ENCODE measurements around the gene CCDC83. TPM values are rescaled to one million over a fixed set of nuclear protein-coding genes. Genes with fewer than 3 reads are reported as not detected.

CCDC83 gene
- total RNA-seq, 4 donors from 2014 or later, result not detected

- Histone ChIP-seq H3K4me1 (no peaks in the 10 kb centered on the region), H3K27ac (no peak overlapping the region), H3K4me3 (no peak overlapping the region), H3K9me3 (no peaks in the 10 kb centered on the region), H3K36me3 (no peaks in the 10 kb centered on the region), H3K27me3 (no peaks in the 10 kb centered on the region)
- no peak for TF ChIP-seq EP300 (IDR thresholded peaks at IDR 0.05)
- WGBS, result 82% methylated on average over 3 of the region's 3 CpGs
- no peak for DNase-seq (ENCODE audit: low spot score in 2 of 2)
Observed at GRCh38 chr11:85902353-85902752, 47.2 kb downstream of the CCDC83 start.

- DNase-seq (ENCODE audit: low spot score in 2 of 2), result no peak
- Histone ChIP-seq H3K4me1 (no peaks in the 10 kb centered on the region), H3K9me3 (no peaks in the 10 kb centered on the region), H3K36me3 (no peaks in the 10 kb centered on the region), H3K27ac (no peak overlapping the region), H3K4me3 (no peak overlapping the region), H3K27me3 (no peaks in the 10 kb centered on the region)
- TF ChIP-seq CTCF (IDR thresholded peaks at IDR 0.05), result no peak
- TF ChIP-seq EP300 (IDR thresholded peaks at IDR 0.05), result no peak
- no peak for TF ChIP-seq POLR2AphosphoS5 (IDR thresholded peaks at IDR 0.05)
- no peak for TF ChIP-seq POLR2A (IDR thresholded peaks at IDR 0.05)
- WGBS, result 90% methylated on average over 4 of the region's 4 CpGs
Observed at GRCh38 chr11:85903406-85903805, 48.2 kb downstream of the CCDC83 start.

- no peaks in the 10 kb centered on the region for H3K27me3 ChIP-seq
- no peaks in the 10 kb centered on the region for H3K4me1 ChIP-seq
- DNase-seq (ENCODE audit: low spot score in 2 of 2), result no peak
- no peaks in the 10 kb centered on the region for H3K36me3 ChIP-seq
- no peak overlapping the region for H3K27ac ChIP-seq
- H3K9me3 ChIP-seq, result no peaks in the 10 kb centered on the region
- no peak overlapping the region for H3K4me3 ChIP-seq
- no peak for TF ChIP-seq EP300 (IDR thresholded peaks at IDR 0.05)
- TF ChIP-seq CTCF (IDR thresholded peaks at IDR 0.05), result no peak
- WGBS, result 95% methylated on average over 3 of the region's 3 CpGs
Observed at GRCh38 chr11:85903811-85904210, 48.6 kb downstream of the CCDC83 start.

GRCh38 chr11:85912414-85912813, 57.2 kb downstream of the CCDC83 start:
- H3K4me3 ChIP-seq, result no peak overlapping the region
- DNase-seq (ENCODE audit: low spot score in 2 of 2), result no peak
- WGBS, result 86% methylated on average over 2 of the region's 2 CpGs
- no peaks in the 10 kb centered on the region for H3K36me3 ChIP-seq
- no peaks in the 10 kb centered on the region for H3K4me1 ChIP-seq
- no peaks in the 10 kb centered on the region for H3K27me3 ChIP-seq
- no peak for TF ChIP-seq CTCF (IDR thresholded peaks at IDR 0.05)
- TF ChIP-seq POLR2AphosphoS5 (IDR thresholded peaks at IDR 0.05), result no peak
- TF ChIP-seq EP300 (IDR thresholded peaks at IDR 0.05), result no peak
- TF ChIP-seq POLR2A (IDR thresholded peaks at IDR 0.05), result no peak
- peaks cover 6% of the 10 kb centered on the region for H3K9me3 ChIP-seq
- no peak overlapping the region for H3K27ac ChIP-seq

- no peaks in the 10 kb centered on the region for H3K27me3 ChIP-seq
- no peak overlapping the region for H3K27ac ChIP-seq
- no peaks in the 10 kb centered on the region for H3K4me1 ChIP-seq
- no peaks in the 10 kb centered on the region for H3K36me3 ChIP-seq
- no peak for DNase-seq (ENCODE audit: low spot score in 2 of 2)
- no peak for TF ChIP-seq EP300 (IDR thresholded peaks at IDR 0.05)
- TF ChIP-seq CTCF (IDR thresholded peaks at IDR 0.05), result no peak
- no peak for TF ChIP-seq POLR2AphosphoS5 (IDR thresholded peaks at IDR 0.05)
- no peak for TF ChIP-seq POLR2A (IDR thresholded peaks at IDR 0.05)
- H3K4me3 ChIP-seq, result no peak overlapping the region
- H3K9me3 ChIP-seq, result peaks cover 6% of the 10 kb centered on the region
Observed at GRCh38 chr11:85913513-85913912, 58.3 kb downstream of the CCDC83 start.

GRCh38 chr11:85914425-85914824, 59.2 kb downstream of the CCDC83 start:
- DNase-seq (ENCODE audit: low spot score in 2 of 2), result no peak
- Histone ChIP-seq H3K9me3 (peaks cover 6% of the 10 kb centered on the region), H3K4me1 (no peaks in the 10 kb centered on the region), H3K27me3 (no peaks in the 10 kb centered on the region), H3K4me3 (no peak overlapping the region), H3K36me3 (no peaks in the 10 kb centered on the region), H3K27ac (no peak overlapping the region)
- 90% methylated on average over 6 of the region's 6 CpGs for WGBS
- no peak for TF ChIP-seq EP300 (IDR thresholded peaks at IDR 0.05)
- no peak for TF ChIP-seq POLR2A (IDR thresholded peaks at IDR 0.05)
- TF ChIP-seq POLR2AphosphoS5 (IDR thresholded peaks at IDR 0.05), result no peak
- no peak for TF ChIP-seq CTCF (IDR thresholded peaks at IDR 0.05)
